ENCODE measurements around the gene ACSF3. TPM values are rescaled to one million over a fixed set of nuclear protein-coding genes. Genes with fewer than 3 reads are reported as not detected.
A peak's percentile ranks its signal among the peaks of the same experiment; 100 is the strongest.

The ACSF3 gene
- total RNA-seq, 4 donors from 2014 or later = 17.8 to 20.7 (median 19.4) TPM

GRCh38 chr16:89145406-89146161 is 51.9 kb downstream of the ACSF3 start:
- DNase-seq (no peak), ATAC-seq (no peak)
- in situ Hi-C loops (cut with MboI; ENCODE audit: low sequenced_read_pairs in 4 of 4) = no loop called here
- no peaks in the 10 kb centered on the region for H3K4me1 ChIP-seq
- H3K4me3 ChIP-seq = no peak overlapping the region
- H3K27ac ChIP-seq = no peak overlapping the region
- no peaks in the 10 kb centered on the region for H3K9me3 ChIP-seq
- H3K36me3 ChIP-seq = peaks cover 0 to 54% of the 10 kb centered on the region in 2 donors
- no peaks in the 10 kb centered on the region for H3K27me3 ChIP-seq
- intact Hi-C loops (cut with DNase I; ENCODE audit: low total_unique reads) = no loop called here
- TF ChIP-seq POLR2A (IDR thresholded peaks at IDR 0.05) (no peak), CTCF (IDR thresholded peaks at IDR 0.05 in 4 of 5, conservative IDR thresholded peaks at IDR 0.05 in 1 of 5) (no peak)

- intact Hi-C loops (cut with DNase I; ENCODE audit: low total_unique reads) (no loop called here), in situ Hi-C loops (cut with MboI; ENCODE audit: low sequenced_read_pairs in 4 of 4) (no loop called here)
- DNase-seq (no peak), ATAC-seq (no peak)
- Histone ChIP-seq H3K9me3 (no peaks in the 10 kb centered on the region), H3K27me3 (no peaks in the 10 kb centered on the region), H3K4me1 (no peaks in the 10 kb centered on the region), H3K36me3 (peaks cover 0 to 57% of the 10 kb centered on the region in 2 donors), H3K4me3 (no peak overlapping the region), H3K27ac (no peak overlapping the region)
- TF ChIP-seq CTCF (IDR thresholded peaks at IDR 0.05 in 4 of 5, conservative IDR thresholded peaks at IDR 0.05 in 1 of 5) (no peak), POLR2A (IDR thresholded peaks at IDR 0.05) (no peak)
These were observed 52.8 kb downstream of the ACSF3 start for GRCh38 chr16:89146211-89147005.

GRCh38 chr16:89147085-89147817 is 53.6 kb downstream of the ACSF3 start:
- Histone ChIP-seq H3K27ac (no peak overlapping the region), H3K4me1 (no peaks in the 10 kb centered on the region), H3K27me3 (no peaks in the 10 kb centered on the region), H3K36me3 (peaks cover 0 to 56% of the 10 kb centered on the region in 2 donors), H3K9me3 (no peaks in the 10 kb centered on the region), H3K4me3 (no peak overlapping the region)
- DNase-seq (no peak), ATAC-seq (no peak)
- in situ Hi-C loops (cut with MboI; ENCODE audit: low sequenced_read_pairs in 4 of 4) (no loop called here), intact Hi-C loops (cut with DNase I; ENCODE audit: low total_unique reads) (no loop called here)
- TF ChIP-seq CTCF (IDR thresholded peaks at IDR 0.05 in 4 of 5, conservative IDR thresholded peaks at IDR 0.05 in 1 of 5) (no peak), POLR2A (IDR thresholded peaks at IDR 0.05) (no peak)

GRCh38 chr16:89149386-89149785 is 55.7 kb downstream of the ACSF3 start:
- H3K36me3 ChIP-seq = peaks cover 0 to 54% of the 10 kb centered on the region in 2 donors
- no peak overlapping the region for H3K4me3 ChIP-seq
- ATAC-seq (peak in 1 of 2 donors; percentile 24), DNase-seq (no peak)
- H3K27ac ChIP-seq = peak overlapping the region in 1 of 4 donors; percentile 16
- H3K27me3 ChIP-seq = no peaks in the 10 kb centered on the region
- H3K4me1 ChIP-seq = no peaks in the 10 kb centered on the region
- in situ Hi-C loops (cut with MboI; ENCODE audit: low sequenced_read_pairs in 4 of 4) (no loop called here), intact Hi-C loops (cut with DNase I; ENCODE audit: low total_unique reads) (no loop called here)
- no peaks in the 10 kb centered on the region for H3K9me3 ChIP-seq
- TF ChIP-seq CTCF (IDR thresholded peaks at IDR 0.05 in 4 of 5, conservative IDR thresholded peaks at IDR 0.05 in 1 of 5) (no peak), POLR2A (IDR thresholded peaks at IDR 0.05) (no peak)

Data from gastrocnemius medialis (tissue), 4 donors.